GM21367 (cell line): ENCODE measurements around the gene VASN.
A peak's percentile ranks its signal among the peaks of the same experiment; 100 is the strongest.
"Not testable (repeated sequence)": the region's sequence is repeated elsewhere in the genome, so short reads cannot be mapped to it uniquely, and the experiment has no call there.

Source experiments
- ATAC-seq: cut with Tn5 transposase; IDR thresholded peaks from one replicate; pipeline ENCODE4 v1.9.1; 2021; ENCODE audit not compliant: unreplicated experiment

Gene VASN

GRCh38 chr16:4336701-4337539 is 34.7 kb upstream of the VASN start:
- no peak for ATAC-seq

- no peak for ATAC-seq
These were observed 34.0 kb upstream of the VASN start for GRCh38 chr16:4337540-4338088.

GRCh38 chr16:4338125-4338582 is 33.5 kb upstream of the VASN start:
- ATAC-seq = no peak

GRCh38 chr16:4338712-4339299 is 32.8 kb upstream of the VASN start:
- ATAC-seq = no peak

- ATAC-seq = no peak
These were observed 32.2 kb upstream of the VASN start for GRCh38 chr16:4339455-4339854.

GRCh38 chr16:4339909-4340308 is 31.7 kb upstream of the VASN start:
- ATAC-seq = no peak

- ATAC-seq = no peak
These were observed 31.2 kb upstream of the VASN start for GRCh38 chr16:4340443-4340842.

GRCh38 chr16:4341250-4341649 is 30.4 kb upstream of the VASN start:
- no peak for ATAC-seq

GRCh38 chr16:4342866-4343744 is 28.5 kb upstream of the VASN start:
- no peak for ATAC-seq

GRCh38 chr16:4344300-4344982 is 27.2 kb upstream of the VASN start:
- ATAC-seq = not testable (repeated sequence)

GRCh38 chr16:4344983-4345835 is 26.4 kb upstream of the VASN start:
- ATAC-seq = no peak

GRCh38 chr16:4345836-4346781 is 25.5 kb upstream of the VASN start:
- ATAC-seq = no peak

- no peak for ATAC-seq
These were observed 24.6 kb upstream of the VASN start for GRCh38 chr16:4347010-4347409.

- ATAC-seq = no peak
These were observed 23.7 kb upstream of the VASN start for GRCh38 chr16:4347765-4348509.

- ATAC-seq = no peak
These were observed 22.3 kb upstream of the VASN start for GRCh38 chr16:4349332-4349731.

GRCh38 chr16:4350365-4350786 is 21.3 kb upstream of the VASN start:
- ATAC-seq = no peak

GRCh38 chr16:4350787-4351659 is 20.6 kb upstream of the VASN start, which contains the start of gene PAM16:
Gene PAM16 (minus strand): TSS chr16:4351321. CDS start chr16:4351234, 87 bp downstream.
- peak; percentile 66 for ATAC-seq
